Aorta (tissue), 5 donors: Measurements from ENCODE around the gene NTM. TPM values are rescaled to one million over a fixed set of nuclear protein-coding genes. Genes with fewer than 3 reads are reported as not detected.

Source experiments
- ATAC-seq: fragments of 200-7000 bp; cut with Tn5 transposase; one replicate; pipeline ENCODE4 v1.9.1; 2022; ENCODE audit warnings: moderate library complexity; ENCODE audit not compliant: low FRiP score
- DNase-seq, 2 donors: peaks; one replicate each; pipeline ENCODE4 v3.0.0-alpha.2; 2020
- H3K27ac ChIP-seq, 2 donors: one replicate each; pipeline ENCODE4 v1.5.1; 2013; ENCODE audit warnings: low read length in 2 of 2, mild to moderate bottlenecking in 2 of 2, moderate library complexity in 2 of 2, control low read depth in 1 of 2, inconsistent platforms in 1 of 2, low read depth in 1 of 2
- H3K27me3 ChIP-seq, 2 donors: one replicate each; pipeline ENCODE4 v1.6.1; 2013; ENCODE audit warnings: control low read depth in 1 of 2, low read length in 1 of 2, mild to moderate bottlenecking in 1 of 2, moderate library complexity in 1 of 2; ENCODE audit not compliant: insufficient read depth in 2 of 2, control insufficient read depth in 1 of 2
- H3K36me3 ChIP-seq, 2 donors: one replicate each; pipeline ENCODE4 v1.6.1; 2013; ENCODE audit warnings: control low read depth in 1 of 2, low read length in 1 of 2, mild to moderate bottlenecking in 1 of 2; ENCODE audit not compliant: insufficient read depth in 2 of 2, control insufficient read depth in 1 of 2
- H3K4me1 ChIP-seq, 2 donors: one replicate each; pipeline ENCODE4 v1.6.1; 2013; ENCODE audit warnings: low read length in 2 of 2, control low read depth in 1 of 2, mild to moderate bottlenecking in 1 of 2, moderate library complexity in 1 of 2; ENCODE audit not compliant: insufficient read depth in 2 of 2, control insufficient read depth in 1 of 2
- H3K4me3 ChIP-seq, 2 donors: one replicate each; pipeline ENCODE4 v1.5.1; 2013; ENCODE audit warnings: low read length in 2 of 2, control low read depth in 1 of 2, mild to moderate bottlenecking in 1 of 2
- H3K9me3 ChIP-seq: one replicate; pipeline ENCODE4 v1.6.1; 2013; ENCODE audit warnings: mild to moderate bottlenecking, low read length; ENCODE audit not compliant: control insufficient read depth
- WGBS, 2 donors: extraction: QIAGEN DNeasy Blood & Tissue Kit; methylation state at CpG; one replicate each; pipeline ENCODE4 v1.1.7; 2013; 5-methylcytosine and 5-hydroxymethylcytosine counted together
- intact Hi-C, 2 donors: fragments of 100-400 bp; cut with DNase I; formaldehyde crosslinking; loops; one replicate each; pipeline versions ENCODE4 v1.14.2 to v1.15.0; 2022
- polyA plus RNA-seq, 2 donors: library from polyadenylated mRNA; stranded (reverse); fragments of 200-250 nt; gene quantifications; one replicate each; pipeline ENCODE4 v1.2.3, GENCODE V29; 2013
- total RNA-seq, 2 donors: library from RNA; stranded (reverse); fragmentation: NEBNext Ultra II Directional; extraction: Animal tissue kit (Norgen Biotek cat#: 25700); gene quantifications; one replicate each; pipeline ENCODE4 v1.2.1, GENCODE V29; 2021
- donor health status: healthy with polysubstance abuse.
- donor health status: Bipolar disorder and iron deficiency.
- donor health status: DM: no; HTN: no; CAD: no.
- donor health status: DM: no; HTN: no; CAD: no.
- donor health status: DM: yes; HTN: yes; CAD: no.

Gene NTM
- total and polyA plus RNA-seq, 4 donors: 0.28 to 5.3 (median 1.9) TPM; not detected in 1

GRCh38 chr11:132257871-132258270 lies 887.5 kb downstream of the NTM start:
- no peak overlapping the region for H3K4me3 ChIP-seq
- DNase-seq: no peak
- no peaks in the 10 kb centered on the region for H3K27me3 ChIP-seq
- ATAC-seq: no peak
- 73 to 76% methylated on average over 5 of the region's 5 CpGs for WGBS, 2 donors
- no peaks in the 10 kb centered on the region for H3K9me3 ChIP-seq
- no peaks in the 10 kb centered on the region for H3K36me3 ChIP-seq
- intact Hi-C loops: no loop called here
- no peaks in the 10 kb centered on the region for H3K4me1 ChIP-seq
- H3K27ac ChIP-seq: no peak overlapping the region

- Histone ChIP-seq H3K36me3 (no peaks in the 10 kb centered on the region), H3K4me1 (no peaks in the 10 kb centered on the region), H3K9me3 (no peaks in the 10 kb centered on the region), H3K4me3 (no peak overlapping the region), H3K27me3 (no peaks in the 10 kb centered on the region), H3K27ac (no peak overlapping the region)
- ATAC-seq (no peak), DNase-seq (no peak)
- WGBS, 2 donors: 56 to 73% methylated on average over 1 of the region's 1 CpG
- intact Hi-C loops: no loop called here
Observed at GRCh38 chr11:132258875-132259274, 888.5 kb downstream of the NTM start.

GRCh38 chr11:132260636-132261035 lies 890.2 kb downstream of the NTM start:
- 87% methylated on average over 7 of the region's 7 CpGs for WGBS, 2 donors
- H3K4me3 ChIP-seq: no peak overlapping the region
- H3K9me3 ChIP-seq: no peaks in the 10 kb centered on the region
- DNase-seq: no peak
- no peaks in the 10 kb centered on the region for H3K4me1 ChIP-seq
- H3K27me3 ChIP-seq: no peaks in the 10 kb centered on the region
- H3K36me3 ChIP-seq: no peaks in the 10 kb centered on the region
- no peak overlapping the region for H3K27ac ChIP-seq
- intact Hi-C loops: no loop called here
- no peak for ATAC-seq

- intact Hi-C loops: no loop called here
- H3K4me3 ChIP-seq: no peak overlapping the region
Observed at GRCh38 chr11:132263241-132263640, 892.8 kb downstream of the NTM start.

GRCh38 chr11:132263875-132264274 lies 893.5 kb downstream of the NTM start:
- H3K27ac ChIP-seq: no peak overlapping the region
- WGBS, 2 donors: 46 to 57% methylated on average over 4 of the region's 4 CpGs
- DNase-seq (no peak), ATAC-seq (no peak)
- H3K9me3 ChIP-seq: no peaks in the 10 kb centered on the region
- no peaks in the 10 kb centered on the region for H3K27me3 ChIP-seq
- H3K4me1 ChIP-seq: no peaks in the 10 kb centered on the region
- no peaks in the 10 kb centered on the region for H3K36me3 ChIP-seq
- no peak overlapping the region for H3K4me3 ChIP-seq
- intact Hi-C loops: no loop called here

More at GRCh38 chr11:132263241-132263640, 892.8 kb downstream of the NTM start:
- no peak for ATAC-seq
- 43 to 48% methylated on average over 5 of the region's 5 CpGs for WGBS, 2 donors
- Histone ChIP-seq H3K36me3 (no peaks in the 10 kb centered on the region), H3K27ac (no peak overlapping the region), H3K9me3 (no peaks in the 10 kb centered on the region), H3K27me3 (no peaks in the 10 kb centered on the region), H3K4me1 (no peaks in the 10 kb centered on the region)
- no peak for DNase-seq

GRCh38 chr11:132264616-132265015 lies 894.2 kb downstream of the NTM start:
- Histone ChIP-seq H3K4me3 (no peak overlapping the region), H3K9me3 (no peaks in the 10 kb centered on the region), H3K27me3 (no peaks in the 10 kb centered on the region), H3K4me1 (no peaks in the 10 kb centered on the region), H3K27ac (no peak overlapping the region), H3K36me3 (no peaks in the 10 kb centered on the region)
- DNase-seq (no peak), ATAC-seq (no peak)
- intact Hi-C loops: no loop called here
- 42 to 54% methylated on average over 1 of the region's 1 CpG for WGBS, 2 donors

GRCh38 chr11:132278801-132279574 lies 908.6 kb downstream of the NTM start:
- Histone ChIP-seq H3K27ac (no peak overlapping the region), H3K9me3 (no peaks in the 10 kb centered on the region), H3K4me1 (no peaks in the 10 kb centered on the region), H3K27me3 (no peaks in the 10 kb centered on the region), H3K36me3 (no peaks in the 10 kb centered on the region), H3K4me3 (no peak overlapping the region)
- DNase-seq (no peak), ATAC-seq (no peak)
- WGBS, 2 donors: 39 to 42% methylated on average over 6 of the region's 6 CpGs
- intact Hi-C loops: no loop called here

- DNase-seq: no peak
- 69 to 76% methylated on average over 4 of the region's 4 CpGs for WGBS, 2 donors
- Histone ChIP-seq H3K27me3 (no peaks in the 10 kb centered on the region), H3K4me1 (no peaks in the 10 kb centered on the region), H3K27ac (no peak overlapping the region), H3K4me3 (no peak overlapping the region), H3K36me3 (no peaks in the 10 kb centered on the region), H3K9me3 (no peaks in the 10 kb centered on the region)
- intact Hi-C loops: no loop called here
- no peak for ATAC-seq
Observed at GRCh38 chr11:132284048-132284447, 913.6 kb downstream of the NTM start.

GRCh38 chr11:132284611-132285010 lies 914.2 kb downstream of the NTM start:
- H3K9me3 ChIP-seq: no peaks in the 10 kb centered on the region
- DNase-seq (no peak), ATAC-seq (peak; percentile 22)
- H3K27ac ChIP-seq: no peak overlapping the region
- no peaks in the 10 kb centered on the region for H3K4me1 ChIP-seq
- no peaks in the 10 kb centered on the region for H3K36me3 ChIP-seq
- no peaks in the 10 kb centered on the region for H3K27me3 ChIP-seq
- H3K4me3 ChIP-seq: no peak overlapping the region
- intact Hi-C loops: no loop called here
- 82 to 86% methylated on average over 11 of the region's 11 CpGs for WGBS, 2 donors
